CD4-positive, alpha-beta memory T cell (primary cell): ENCODE data around the gene KCTD21. TPM values are rescaled to one million over a fixed set of nuclear protein-coding genes. Genes with fewer than 3 reads are reported as not detected.
A peak's percentile ranks its signal among the peaks of the same experiment; 100 is the strongest.

Experiments
- CTCF ChIA-PET: fragments of 350-600 bp; sonication (Branson Sonifier 250); formaldehyde crosslinking; loops from one replicate; lab custom pipeline; 2021; ENCODE audit warnings: inconsistent platforms; ENCODE audit not compliant: partially characterized antibody; lab: Charles Lee
- POLR2A ChIA-PET: fragments of 350-600 bp; sonication (Branson Sonifier 250); formaldehyde crosslinking; loops from one replicate; lab custom pipeline; 2021; ENCODE audit not compliant: partially characterized antibody; lab: Charles Lee
- DNase-seq, 5 donors: peaks; one replicate each; pipeline versions ENCODE4 v3.0.0 to v3.0.0-alpha.2; 2020 to 2022; ENCODE audit warnings: mixed read lengths in 1 of 5
- H3K27ac ChIP-seq: one replicate; pipeline ENCODE4 v1.7.0; 2013; ENCODE audit warnings: low read depth, low read length
- H3K27me3 ChIP-seq: 2 replicates; pipeline ENCODE4 v1.7.0; 2013; ENCODE audit warnings: mild to moderate bottlenecking, low read length, moderate library complexity; ENCODE audit not compliant: insufficient read depth
- H3K36me3 ChIP-seq: 2 replicates; pipeline ENCODE4 v1.7.0; 2013; ENCODE audit warnings: mild to moderate bottlenecking, low read length, moderate library complexity; ENCODE audit not compliant: insufficient read depth
- H3K4me1 ChIP-seq: 2 replicates; pipeline ENCODE4 v1.7.0; 2013; ENCODE audit warnings: mild to moderate bottlenecking, low read length, moderate library complexity; ENCODE audit not compliant: insufficient read depth
- H3K4me3 ChIP-seq, 2 donors: one replicate each; pipeline ENCODE4 v1.7.0; 2013; ENCODE audit warnings: low read length in 2 of 2, mild to moderate bottlenecking in 1 of 2
- H3K9me3 ChIP-seq, 2 donors: one replicate each; pipeline ENCODE4 v1.7.0; 2013; ENCODE audit warnings: low read length in 2 of 2, control low read depth in 1 of 2; ENCODE audit not compliant: control insufficient read depth in 1 of 2
- H3K27ac Mint-ChIP-seq, 7 donors: one replicate each; pipeline ENCODE4 v1.8.0; 2020 to 2021; ENCODE audit warnings: mixed read lengths in 7 of 7, mild to moderate bottlenecking in 6 of 7, inconsistent platforms in 3 of 7, moderate library complexity in 3 of 7
- H3K27me3 Mint-ChIP-seq, 2 donors: one replicate each; pipeline ENCODE4 v1.8.0; 2020 to 2021; ENCODE audit warnings: mixed read lengths in 2 of 2
- H3K36me3 Mint-ChIP-seq, 2 donors: one replicate each; pipeline ENCODE4 v1.8.0; 2020 to 2021; ENCODE audit warnings: mixed read lengths in 2 of 2, inconsistent platforms in 1 of 2, mild to moderate bottlenecking in 1 of 2
- H3K4me1 Mint-ChIP-seq, 4 donors: one replicate each; pipeline ENCODE4 v1.8.0; 2020 to 2021; ENCODE audit warnings: mixed read lengths in 4 of 4, mild to moderate bottlenecking in 1 of 4
- H3K4me3 Mint-ChIP-seq, 8 donors: one replicate each; pipeline ENCODE4 v1.8.0; 2020 to 2021; ENCODE audit warnings: mixed read lengths in 8 of 8, mild to moderate bottlenecking in 7 of 8, moderate library complexity in 6 of 8, inconsistent platforms in 3 of 8
- H3K9me3 Mint-ChIP-seq, 8 donors: one replicate each; pipeline ENCODE4 v1.8.0; 2020 to 2021; ENCODE audit warnings: mixed read lengths in 8 of 8, mild to moderate bottlenecking in 5 of 8, inconsistent platforms in 3 of 8, moderate library complexity in 1 of 8
- intact Hi-C: fragments of 100-400 bp; cut with micrococcal nuclease; formaldehyde crosslinking; loops from one replicate; pipeline ENCODE4 v1.15.1; 2023
- polyA plus RNA-seq, 2 donors: library from polyadenylated mRNA; unstranded; fragments of 300-500 nt; fragmentation: Illumina TruSeq; gene quantifications; one replicate each; pipeline ENCODE4 v1.2.3, GENCODE V29; 2021
- total RNA-seq, 2 experiments: library from RNA; stranded (reverse); gene quantifications; one replicate each; pipeline ENCODE4 v1.2.3, GENCODE V29; 2021

Gene KCTD21
- total and polyA plus RNA-seq, 4 experiments from 2014 or later = 0.88 to 8.6 (median 5.3) TPM

DNA sequence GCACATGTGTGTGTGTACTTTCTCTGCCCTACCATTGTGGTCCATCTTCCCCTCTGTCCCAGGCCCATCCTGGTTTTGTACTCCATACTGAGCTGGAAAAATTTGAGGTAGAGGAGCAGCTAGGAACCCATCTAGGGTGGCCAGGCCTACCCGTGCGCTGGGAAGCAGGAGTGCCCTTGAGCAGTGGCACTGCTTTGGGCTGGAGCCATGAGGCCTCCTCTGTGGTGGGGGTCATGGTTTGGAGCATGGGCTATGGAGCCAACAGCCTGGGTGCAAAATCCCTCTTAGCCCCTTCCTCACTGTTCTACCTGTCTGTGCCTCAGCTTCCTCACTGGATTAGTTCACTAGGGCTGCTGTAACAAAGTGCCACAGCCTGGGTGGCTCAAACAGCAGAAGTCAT is 27.1 kb downstream of the KCTD21 start:
- ChIA-PET CTCF (no interaction called here), POLR2A (no interaction called here)
- no peak overlapping the region for H3K4me3 ChIP-seq
- Mint-ChIP-seq H3K27ac (no peak overlapping the region), H3K4me1 (no peaks in the 10 kb centered on the region), H3K27me3 (no peaks in the 10 kb centered on the region), H3K4me3 (no peak overlapping the region), H3K36me3 (no peaks in the 10 kb centered on the region), H3K9me3 (no peaks in the 10 kb centered on the region)
- no peak overlapping the region for H3K27ac ChIP-seq
- no peak for DNase-seq
- no peaks in the 10 kb centered on the region for H3K27me3 ChIP-seq
- H3K36me3 ChIP-seq = no peaks in the 10 kb centered on the region
- intact Hi-C loops = no loop called here
- no peaks in the 10 kb centered on the region for H3K4me1 ChIP-seq
- no peaks in the 10 kb centered on the region for H3K9me3 ChIP-seq

DNA sequence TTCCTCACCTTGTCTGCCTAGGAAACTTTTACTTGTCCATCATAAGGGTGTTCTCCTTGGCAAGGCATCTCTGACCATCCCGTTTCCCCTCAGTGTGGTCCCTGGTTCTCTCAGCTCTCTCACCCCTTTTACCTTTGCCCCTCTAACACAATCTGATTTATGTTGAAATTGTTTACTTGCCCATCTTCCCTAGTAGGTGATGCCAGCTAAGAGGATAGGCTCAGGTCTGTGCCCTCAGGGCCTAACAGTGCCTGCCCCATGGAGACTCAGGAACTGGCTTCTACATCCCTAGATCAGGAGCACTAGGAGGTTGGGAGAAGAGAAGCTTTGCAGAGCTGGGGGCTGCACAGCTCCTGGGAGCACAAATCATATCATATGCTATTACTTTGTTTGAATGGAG is 27.9 kb downstream of the KCTD21 start:
- Mint-ChIP-seq H3K4me3 (no peak overlapping the region), H3K27ac (no peak overlapping the region), H3K27me3 (no peaks in the 10 kb centered on the region), H3K9me3 (no peaks in the 10 kb centered on the region), H3K4me1 (no peaks in the 10 kb centered on the region), H3K36me3 (no peaks in the 10 kb centered on the region)
- CTCF ChIA-PET = no interaction called here
- H3K9me3 ChIP-seq = no peaks in the 10 kb centered on the region
- H3K36me3 ChIP-seq = no peaks in the 10 kb centered on the region
- intact Hi-C loops = no loop called here
- DNase-seq = no peak
- H3K4me3 ChIP-seq = no peak overlapping the region
- H3K27ac ChIP-seq = no peak overlapping the region
- no peaks in the 10 kb centered on the region for H3K27me3 ChIP-seq
- no peaks in the 10 kb centered on the region for H3K4me1 ChIP-seq
- POLR2A ChIA-PET = no interaction called here

DNA sequence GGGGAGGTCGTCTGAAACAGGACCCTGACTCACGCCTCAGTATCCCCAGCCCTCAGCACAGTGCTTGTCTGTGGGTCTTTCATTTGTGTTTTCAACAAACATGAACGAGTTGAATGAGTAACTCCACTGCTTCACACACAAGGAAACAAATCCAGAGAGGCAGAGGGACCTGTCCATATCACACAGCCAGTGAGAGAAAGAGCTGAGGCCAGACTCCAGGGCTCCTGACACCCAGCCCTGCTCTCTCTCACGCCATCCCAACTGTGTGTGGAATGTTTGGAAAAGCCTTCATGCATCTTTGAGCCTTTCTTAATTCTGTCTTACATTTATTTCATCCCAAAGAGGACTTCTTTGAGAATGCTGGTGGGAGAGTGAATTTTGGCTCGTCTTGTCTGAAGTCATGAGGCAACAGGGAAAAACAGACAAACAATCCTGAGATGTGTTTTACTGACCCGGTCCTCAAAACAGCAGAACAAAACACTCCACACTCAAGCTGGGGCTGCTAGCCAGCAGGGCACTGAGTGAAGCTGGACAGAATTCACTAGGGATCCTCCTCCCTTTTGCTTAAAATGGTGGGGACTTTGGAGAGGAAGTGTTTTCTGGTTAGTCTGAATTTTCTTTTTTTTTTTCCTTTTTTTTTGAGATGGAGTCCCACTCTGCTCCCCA is 29.3 kb downstream of the KCTD21 start:
- no peaks in the 10 kb centered on the region for H3K27me3 ChIP-seq
- H3K4me1 ChIP-seq = no peaks in the 10 kb centered on the region
- intact Hi-C loops = no loop called here
- no peaks in the 10 kb centered on the region for H3K36me3 ChIP-seq
- no peak overlapping the region for H3K4me3 ChIP-seq
- DNase-seq = no peak
- Mint-ChIP-seq H3K4me3 (no peak overlapping the region), H3K36me3 (no peaks in the 10 kb centered on the region), H3K9me3 (no peaks in the 10 kb centered on the region), H3K27ac (peak overlapping the region in 1 of 7 donors; percentile 13), H3K4me1 (no peaks in the 10 kb centered on the region), H3K27me3 (no peaks in the 10 kb centered on the region)
- no peaks in the 10 kb centered on the region for H3K9me3 ChIP-seq
- CTCF ChIA-PET = interaction anchor here (1.3 kb wide), 1 partner anchor 16 kb away, joined by 3 read pairs; no protein-coding TSS in a partner anchor
- H3K27ac ChIP-seq = no peak overlapping the region
- POLR2A ChIA-PET = no interaction called here

- H3K36me3 Mint-ChIP-seq = no peaks in the 10 kb centered on the region
- no peak overlapping the region for H3K27ac ChIP-seq
- no peak overlapping the region for H3K4me3 ChIP-seq
- no peaks in the 10 kb centered on the region for H3K9me3 ChIP-seq
- H3K9me3 Mint-ChIP-seq = no peaks in the 10 kb centered on the region
- H3K27ac Mint-ChIP-seq = no peak overlapping the region
- no peak overlapping the region for H3K4me3 Mint-ChIP-seq
- CTCF ChIA-PET = interaction anchor here (0.9 kb wide), 1 partner anchor 31 kb away, joined by 3 read pairs; no protein-coding TSS in a partner anchor
- no peaks in the 10 kb centered on the region for H3K4me1 ChIP-seq
- H3K4me1 Mint-ChIP-seq = no peaks in the 10 kb centered on the region
- H3K27me3 Mint-ChIP-seq = no peaks in the 10 kb centered on the region
- DNase-seq = no peak
- POLR2A ChIA-PET = interaction anchor here (1.2 kb wide), 1 partner anchor 17 kb away, joined by 3 read pairs; the partner anchor contains the start of gene ALG8
- intact Hi-C loops = no loop called here
- H3K36me3 ChIP-seq = no peaks in the 10 kb centered on the region
- no peaks in the 10 kb centered on the region for H3K27me3 ChIP-seq
Observed at GRCh38 chr11:78156127-78156844, 32.1 kb downstream of the KCTD21 start.

DNA sequence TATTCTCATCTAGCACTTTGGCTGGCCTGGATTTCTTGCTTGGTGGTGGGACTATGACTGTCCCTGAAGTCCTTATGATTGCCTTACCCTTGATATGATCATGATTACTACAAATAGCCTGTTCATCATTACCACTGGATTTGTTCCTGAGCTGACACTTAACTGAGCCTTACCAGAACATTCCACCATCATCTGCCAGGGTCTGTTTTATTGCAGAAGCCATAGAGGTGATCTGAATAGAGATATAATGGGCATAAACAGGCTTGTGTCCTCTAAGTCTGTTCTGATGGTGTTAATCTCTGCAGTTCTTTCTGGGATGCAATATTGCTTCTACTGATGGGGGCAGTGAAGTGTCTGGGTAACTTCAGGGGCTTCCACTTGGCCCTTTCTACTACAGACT is 36.6 kb downstream of the KCTD21 start:
- intact Hi-C loops = no loop called here
- H3K9me3 ChIP-seq = no peaks in the 10 kb centered on the region
- Mint-ChIP-seq H3K27ac (peak overlapping the region in 2 of 7 donors; percentile 11 to 46), H3K27me3 (no peaks in the 10 kb centered on the region), H3K36me3 (no peaks in the 10 kb centered on the region), H3K4me1 (no peaks in the 10 kb centered on the region), H3K9me3 (no peaks in the 10 kb centered on the region), H3K4me3 (no peak overlapping the region)
- no peaks in the 10 kb centered on the region for H3K36me3 ChIP-seq
- H3K27me3 ChIP-seq = no peaks in the 10 kb centered on the region
- H3K27ac ChIP-seq = no peak overlapping the region
- POLR2A ChIA-PET = no interaction called here
- no peak for DNase-seq
- H3K4me3 ChIP-seq = no peak overlapping the region
- no peaks in the 10 kb centered on the region for H3K4me1 ChIP-seq
- CTCF ChIA-PET = no interaction called here

DNA sequence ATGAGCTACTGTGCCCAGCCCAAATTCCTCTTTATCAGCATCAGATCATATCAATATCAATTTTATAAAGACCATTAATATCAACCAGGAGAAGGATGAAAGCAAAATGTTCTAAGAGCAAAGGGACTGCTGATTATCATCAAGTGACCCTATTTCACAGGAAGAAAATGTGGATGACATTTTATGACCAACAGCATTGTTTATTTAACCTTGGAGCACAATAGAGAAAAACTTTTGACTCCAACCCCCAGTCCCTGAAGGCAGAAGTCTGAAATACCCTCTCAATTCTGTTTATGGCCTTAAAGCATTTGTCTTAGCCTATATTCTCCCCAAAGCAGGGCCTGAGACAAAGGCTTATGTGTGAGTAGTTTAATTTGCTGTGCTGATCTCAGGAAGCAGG is 37.7 kb downstream of the KCTD21 start:
- no peak for DNase-seq
- H3K27ac Mint-ChIP-seq = no peak overlapping the region
- H3K36me3 Mint-ChIP-seq = no peaks in the 10 kb centered on the region
- Histone ChIP-seq H3K4me1 (no peaks in the 10 kb centered on the region), H3K36me3 (no peaks in the 10 kb centered on the region), H3K27me3 (no peaks in the 10 kb centered on the region), H3K27ac (no peak overlapping the region), H3K4me3 (no peak overlapping the region), H3K9me3 (no peaks in the 10 kb centered on the region)
- no peaks in the 10 kb centered on the region for H3K9me3 Mint-ChIP-seq
- intact Hi-C loops = no loop called here
- no peaks in the 10 kb centered on the region for H3K27me3 Mint-ChIP-seq
- CTCF ChIA-PET = interaction anchor here (2.6 kb wide), 1 partner anchor 414 kb away, joined by 10 read pairs; no protein-coding TSS in a partner anchor
- POLR2A ChIA-PET = no interaction called here
- H3K4me1 Mint-ChIP-seq = no peaks in the 10 kb centered on the region
- H3K4me3 Mint-ChIP-seq = no peak overlapping the region

- intact Hi-C loops = no loop called here
- ChIA-PET POLR2A (no interaction called here), CTCF (interaction anchor here (1.0 to 2.6 kb wide), 3 partner anchors 268 to 414 kb away, joined by 4 to 10 read pairs (median 5); partner anchors contain the start of gene GAB2)
- H3K27ac Mint-ChIP-seq = no peak overlapping the region
- H3K4me1 ChIP-seq = no peaks in the 10 kb centered on the region
- DNase-seq = no peak
- H3K9me3 ChIP-seq = no peaks in the 10 kb centered on the region
- H3K4me3 ChIP-seq = no peak overlapping the region
- H3K9me3 Mint-ChIP-seq = no peaks in the 10 kb centered on the region
- H3K4me3 Mint-ChIP-seq = no peak overlapping the region
- H3K36me3 Mint-ChIP-seq = no peaks in the 10 kb centered on the region
- no peaks in the 10 kb centered on the region for H3K36me3 ChIP-seq
- no peak overlapping the region for H3K27ac ChIP-seq
- no peaks in the 10 kb centered on the region for H3K27me3 Mint-ChIP-seq
- H3K27me3 ChIP-seq = no peaks in the 10 kb centered on the region
- no peaks in the 10 kb centered on the region for H3K4me1 Mint-ChIP-seq
Observed at GRCh38 chr11:78150346-78150745, 38.1 kb downstream of the KCTD21 start.
